GM12873 (cell line): ENCODE measurements around the gene BUB1B.

ENCODE experiments used
- TF ChIP-seq, protein P1 (sequence below): IDR thresholded peaks from 2 replicates; pipeline ENCODE4 v1.5.1; 2012; ENCODE audit warnings: low read depth, mild to moderate bottlenecking, moderate library complexity, low read length, control low read depth; ENCODE audit not compliant: insufficient read depth; ENCODE audit errors: missing control alignments

The BUB1B gene

DNA sequence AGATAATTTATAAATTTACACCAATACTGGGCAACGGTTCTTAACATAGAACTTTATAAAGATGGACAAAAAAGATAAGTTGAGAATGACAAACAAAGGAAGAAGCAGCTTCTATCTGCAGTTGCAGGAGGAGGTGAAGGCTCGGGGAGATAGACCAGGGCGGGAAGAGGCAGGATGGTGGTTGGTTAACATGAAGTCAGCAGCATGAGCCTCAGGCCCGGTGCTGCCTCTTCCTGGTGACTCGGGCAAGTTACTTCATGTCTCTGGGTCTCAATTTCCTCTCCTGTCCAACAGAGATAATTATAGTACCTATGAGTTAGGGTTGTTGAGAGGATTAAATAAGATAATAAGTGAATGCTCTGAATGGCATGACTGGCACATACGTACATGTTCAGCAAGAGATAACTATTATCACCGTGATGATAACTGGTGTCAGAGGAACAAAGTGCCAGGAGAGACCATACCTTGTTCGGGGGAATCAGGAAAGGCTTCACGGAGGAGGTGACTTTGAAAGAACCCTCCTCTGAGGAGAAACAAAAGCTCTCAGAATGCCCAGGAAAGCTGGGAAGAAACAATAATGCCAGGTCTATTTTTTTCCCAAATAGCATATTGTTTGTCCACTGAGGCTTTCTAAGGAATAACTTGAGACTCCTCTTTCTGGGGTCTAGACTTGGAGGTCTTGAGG, 82.4 kb downstream of the BUB1B start:
- TF ChIP-seq, protein P1, sequence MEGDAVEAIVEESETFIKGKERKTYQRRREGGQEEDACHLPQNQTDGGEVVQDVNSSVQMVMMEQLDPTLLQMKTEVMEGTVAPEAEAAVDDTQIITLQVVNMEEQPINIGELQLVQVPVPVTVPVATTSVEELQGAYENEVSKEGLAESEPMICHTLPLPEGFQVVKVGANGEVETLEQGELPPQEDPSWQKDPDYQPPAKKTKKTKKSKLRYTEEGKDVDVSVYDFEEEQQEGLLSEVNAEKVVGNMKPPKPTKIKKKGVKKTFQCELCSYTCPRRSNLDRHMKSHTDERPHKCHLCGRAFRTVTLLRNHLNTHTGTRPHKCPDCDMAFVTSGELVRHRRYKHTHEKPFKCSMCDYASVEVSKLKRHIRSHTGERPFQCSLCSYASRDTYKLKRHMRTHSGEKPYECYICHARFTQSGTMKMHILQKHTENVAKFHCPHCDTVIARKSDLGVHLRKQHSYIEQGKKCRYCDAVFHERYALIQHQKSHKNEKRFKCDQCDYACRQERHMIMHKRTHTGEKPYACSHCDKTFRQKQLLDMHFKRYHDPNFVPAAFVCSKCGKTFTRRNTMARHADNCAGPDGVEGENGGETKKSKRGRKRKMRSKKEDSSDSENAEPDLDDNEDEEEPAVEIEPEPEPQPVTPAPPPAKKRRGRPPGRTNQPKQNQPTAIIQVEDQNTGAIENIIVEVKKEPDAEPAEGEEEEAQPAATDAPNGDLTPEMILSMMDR = no peak

DNA sequence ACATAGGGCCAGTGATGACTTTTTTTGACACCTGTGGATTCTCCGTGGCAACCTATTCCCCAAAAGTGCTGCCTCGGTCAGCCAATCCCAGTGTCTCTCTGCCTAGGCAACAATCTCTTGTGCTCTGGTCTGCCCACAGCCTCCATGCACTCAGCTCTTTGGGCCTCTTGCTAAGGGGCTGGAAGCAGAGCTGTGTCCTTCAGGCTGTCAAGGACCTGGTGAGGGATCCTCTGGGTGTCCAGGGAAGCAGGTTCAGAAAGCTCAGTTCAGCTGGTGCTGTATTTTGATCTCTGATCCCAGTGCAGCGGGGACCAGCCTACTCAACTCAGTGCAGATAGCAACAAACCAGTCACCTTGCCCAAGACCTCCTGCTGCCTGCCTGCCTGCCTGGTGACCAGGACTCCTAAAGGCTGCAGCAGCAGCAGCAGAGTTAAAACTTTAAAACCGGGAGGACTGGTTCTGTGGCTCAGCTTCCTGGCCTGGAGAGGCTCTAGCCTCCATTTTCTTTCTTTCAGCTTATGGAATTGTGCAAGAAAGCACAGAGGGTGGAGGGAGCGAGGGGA, 84.2 kb downstream of the BUB1B start:
- TF ChIP-seq, protein P1 = no peak

DNA sequence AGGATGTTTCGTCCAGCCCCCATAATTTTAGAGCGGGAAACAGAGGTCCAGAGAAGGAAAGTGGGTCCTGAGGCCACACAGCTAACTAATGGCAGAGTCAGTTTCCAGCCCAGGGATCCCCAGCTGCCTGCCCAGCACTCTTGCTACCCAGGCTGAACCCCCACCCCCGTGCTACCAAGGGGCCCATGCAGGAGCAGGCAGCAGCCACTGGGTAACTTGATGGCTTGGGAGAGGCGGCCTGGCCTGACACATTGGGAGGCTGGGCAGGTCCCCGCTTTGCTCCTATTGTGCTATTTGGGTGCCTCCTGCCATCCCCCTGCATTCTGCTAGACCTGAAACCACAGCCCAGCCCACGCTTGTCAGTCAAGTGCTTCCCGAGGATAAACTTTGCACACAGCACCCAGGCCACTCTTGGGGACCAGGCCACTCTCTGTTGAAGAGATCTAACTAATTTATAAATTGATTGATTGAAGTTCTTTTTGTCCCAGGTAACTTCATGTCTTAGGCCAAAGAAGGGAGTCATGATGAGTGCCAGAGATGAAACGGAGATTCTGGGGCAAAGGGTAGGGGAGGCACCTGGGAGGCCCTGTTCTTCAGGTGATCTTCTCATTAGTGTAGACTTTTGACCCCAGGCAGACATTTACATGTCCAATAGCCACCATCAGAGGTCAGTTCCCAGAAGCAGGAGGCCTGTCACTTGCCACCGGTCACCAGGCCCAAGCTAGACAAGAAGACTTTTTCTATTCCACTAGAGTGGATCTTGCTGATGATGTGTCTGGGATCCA, 85.0 kb downstream of the BUB1B start:
- TF ChIP-seq, protein P1 = no peak

DNA sequence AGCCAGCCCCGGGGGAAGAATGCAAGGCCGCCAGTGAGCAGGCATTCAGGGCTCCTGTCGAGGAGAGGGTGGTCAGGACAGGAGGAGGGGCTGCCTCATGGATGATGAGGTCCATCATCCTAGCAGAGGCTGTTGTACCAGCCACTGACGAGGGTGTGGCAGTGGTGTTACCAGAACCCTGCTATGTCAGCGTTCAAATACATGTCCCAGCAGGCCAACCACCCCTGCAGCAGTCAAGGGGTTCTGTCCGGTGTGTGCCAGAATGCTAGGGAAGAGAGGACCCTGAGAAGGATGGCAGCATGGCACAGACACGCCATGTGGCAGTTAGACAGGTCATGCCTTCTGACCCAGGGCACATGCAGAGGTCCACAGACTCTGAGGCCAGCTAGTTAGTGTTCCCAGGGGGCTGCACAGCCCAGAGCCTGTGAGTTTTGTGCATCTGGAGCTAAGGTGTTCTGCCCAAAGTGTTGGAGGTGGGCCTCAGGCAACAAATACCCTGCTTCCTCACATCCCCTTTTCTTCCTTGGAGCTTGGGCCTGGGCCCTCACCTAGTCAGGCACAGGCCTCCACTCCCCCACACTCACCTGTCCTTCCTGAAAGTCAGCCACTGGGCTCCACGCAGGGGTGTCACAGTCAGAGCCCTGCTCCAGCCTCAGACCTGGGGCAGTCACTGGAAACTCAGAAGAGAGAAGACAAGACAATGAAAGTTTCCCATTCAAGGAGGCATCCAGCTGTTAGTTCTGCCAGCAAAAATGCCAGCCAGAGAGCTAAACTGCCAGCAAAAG, 85.8 kb downstream of the BUB1B start:
- TF ChIP-seq, protein P1 = no peak

DNA sequence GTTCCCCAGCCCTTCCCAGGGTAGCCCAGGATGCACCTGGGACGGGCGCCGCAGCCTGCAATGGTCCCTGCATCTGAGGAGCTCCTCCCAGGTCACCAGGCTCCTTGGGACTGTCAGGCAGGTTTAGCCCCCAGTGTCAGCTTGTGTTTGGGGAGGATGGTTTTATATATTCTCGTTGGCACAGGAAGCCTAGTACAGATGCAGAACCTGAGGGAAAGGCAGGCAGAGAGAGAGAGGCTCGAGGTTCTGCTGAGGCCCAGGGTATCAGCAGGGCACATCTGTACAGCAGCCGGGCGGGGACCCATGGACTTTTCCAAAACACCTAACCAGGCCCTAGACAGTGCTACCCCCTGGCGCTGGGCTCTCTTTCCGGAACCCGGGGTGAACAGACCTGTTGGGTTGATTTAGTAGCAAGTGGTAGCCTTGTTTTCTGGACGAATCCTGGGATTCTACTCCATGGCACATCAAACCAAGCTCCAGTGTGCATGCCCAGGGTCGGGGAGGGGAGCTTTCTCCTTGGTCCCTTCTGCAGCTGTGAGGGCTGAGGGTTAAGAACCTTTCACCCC, 86.6 kb downstream of the BUB1B start:
- TF ChIP-seq, protein P1 = no peak

DNA sequence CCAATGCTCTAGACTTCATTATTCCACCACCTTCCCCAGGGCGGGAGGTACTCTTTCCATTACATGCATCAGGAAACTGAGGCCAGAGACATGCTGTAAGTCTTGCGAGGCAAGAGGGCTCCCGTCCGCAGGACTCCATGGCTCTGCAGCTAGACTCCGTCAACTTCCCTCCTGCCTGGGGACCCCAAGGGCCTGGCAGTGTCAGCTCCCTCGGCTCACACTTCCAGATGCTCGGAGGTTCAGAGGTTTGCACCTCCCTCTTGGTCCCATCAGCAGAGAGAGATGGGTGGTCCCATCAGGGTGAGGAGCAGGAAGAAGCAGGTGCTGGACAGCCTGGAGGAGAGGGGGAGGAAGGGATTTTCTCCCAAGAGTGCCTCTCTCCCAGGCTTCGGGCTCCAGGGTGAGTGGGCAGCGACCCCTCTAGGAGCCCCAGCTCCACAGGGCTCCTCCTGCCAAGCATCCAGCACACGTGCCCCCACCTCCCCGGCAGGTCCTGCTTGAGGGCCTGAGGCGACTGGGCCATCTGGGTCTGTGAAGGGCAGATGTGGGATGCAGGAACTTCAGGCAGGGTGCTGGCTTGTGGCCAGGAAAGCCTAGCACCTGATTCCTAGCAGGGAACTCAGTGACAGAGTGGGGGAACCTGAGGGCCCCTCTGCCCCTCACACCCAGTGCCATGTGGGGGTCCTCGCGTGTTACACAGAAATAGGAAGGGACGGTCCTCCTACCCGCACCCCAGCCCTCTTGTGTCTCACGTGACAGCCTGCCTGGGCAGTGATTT, 87.3 kb downstream of the BUB1B start:
- TF ChIP-seq, protein P1 = no peak
